BE2C (cell line): ENCODE results near the gene MRTFA.

Experiments
- DNase-seq: peaks from one replicate; pipeline ENCODE4 v3.0.0-alpha.2; 2020
- H3K27me3 ChIP-seq: fragments of 250-450 bp; sonication (Bioruptor Pico); 2 replicates; pipeline ENCODE4 v1.5.1; 2020; ENCODE audit warnings: mild to moderate bottlenecking
- H3K36me3 ChIP-seq: fragments of 250-450 bp; sonication (Bioruptor Pico); 2 replicates; pipeline ENCODE4 v1.5.1; 2020; ENCODE audit warnings: mild to moderate bottlenecking
- H3K4me1 ChIP-seq: fragments of 250-450 bp; sonication (Bioruptor Pico); 2 replicates; pipeline ENCODE4 v1.5.1; 2020
- H3K4me3 ChIP-seq: 2 replicates; pipeline ENCODE4 v1.5.1; 2011; ENCODE audit warnings: low read depth, low read length
- H3K9me3 ChIP-seq: fragments of 250-450 bp; sonication (Bioruptor Pico); 2 replicates; pipeline ENCODE4 v1.5.1; 2020
- CTCF ChIP-seq: IDR thresholded peaks from 2 replicates; pipeline ENCODE4 v1.5.1; 2012; ENCODE audit warnings: mild to moderate bottlenecking, low read depth, low read length

MRTFA gene

GRCh38 chr22:40414311-40414710, 222.2 kb downstream of the MRTFA start:
- Histone ChIP-seq H3K36me3 (peaks cover 50% of the 10 kb centered on the region), H3K4me3 (no peak overlapping the region), H3K4me1 (peaks cover 11% of the 10 kb centered on the region), H3K9me3 (no peaks in the 10 kb centered on the region), H3K27me3 (no peaks in the 10 kb centered on the region)
- DNase-seq: no peak
- TF ChIP-seq CTCF: no peak

GRCh38 chr22:40413873-40414272, 222.6 kb downstream of the MRTFA start:
- Histone ChIP-seq H3K27me3 (no peaks in the 10 kb centered on the region), H3K4me1 (peaks cover 8% of the 10 kb centered on the region), H3K4me3 (no peak overlapping the region), H3K36me3 (peaks cover 54% of the 10 kb centered on the region), H3K9me3 (no peaks in the 10 kb centered on the region)
- DNase-seq: no peak
- TF ChIP-seq CTCF: no peak

- H3K36me3 ChIP-seq: peaks cover 59% of the 10 kb centered on the region
- H3K4me3 ChIP-seq: no peak overlapping the region
- no peak for DNase-seq
- TF ChIP-seq CTCF: no peak
- H3K27me3 ChIP-seq: no peaks in the 10 kb centered on the region
- H3K9me3 ChIP-seq: no peaks in the 10 kb centered on the region
- no peaks in the 10 kb centered on the region for H3K4me1 ChIP-seq
Measured at GRCh38 chr22:40412441-40412840, 224.1 kb downstream of the MRTFA start.

GRCh38 chr22:40411506-40411861, 225.0 kb downstream of the MRTFA start:
- Histone ChIP-seq H3K27me3 (no peaks in the 10 kb centered on the region), H3K4me3 (no peak overlapping the region), H3K9me3 (no peaks in the 10 kb centered on the region), H3K4me1 (no peaks in the 10 kb centered on the region), H3K36me3 (peaks cover 63% of the 10 kb centered on the region)
- no peak for TF ChIP-seq CTCF
- no peak for DNase-seq

- DNase-seq: no peak
- Histone ChIP-seq H3K36me3 (peaks cover 63% of the 10 kb centered on the region), H3K27me3 (no peaks in the 10 kb centered on the region), H3K9me3 (no peaks in the 10 kb centered on the region), H3K4me3 (no peak overlapping the region), H3K4me1 (no peaks in the 10 kb centered on the region)
- TF ChIP-seq CTCF: no peak
Measured at GRCh38 chr22:40410731-40411505, 225.6 kb downstream of the MRTFA start.

- Histone ChIP-seq H3K9me3 (no peaks in the 10 kb centered on the region), H3K4me3 (no peak overlapping the region), H3K4me1 (no peaks in the 10 kb centered on the region), H3K36me3 (peaks cover 67% of the 10 kb centered on the region), H3K27me3 (no peaks in the 10 kb centered on the region)
- DNase-seq: no peak
- no peak for TF ChIP-seq CTCF
Measured at GRCh38 chr22:40410272-40410671, 226.2 kb downstream of the MRTFA start.
